Tibial nerve (tissue), 4 donors: ENCODE data around the gene SOX5. TPM values are rescaled to one million over a fixed set of nuclear protein-coding genes. Genes with fewer than 3 reads are reported as not detected.

Source experiments
- DNase-seq, 2 donors: peaks; one replicate each; pipeline ENCODE4 v3.0.0-alpha.2; 2019; ENCODE audit warnings: low spot score in 2 of 2
- H3K27ac ChIP-seq, 4 donors: fragments of 200-600 bp; sonication (generic) in 3 of 4; one replicate each; pipeline ENCODE4 v1.5.1; 2017 to 2019; ENCODE audit warnings: mild to moderate bottlenecking in 1 of 4
- H3K27me3 ChIP-seq, 2 donors: fragments of 200-600 bp; sonication (generic) in 1 of 2; one replicate each; pipeline versions ENCODE4 v1.5.1 to v1.6.0; 2017 to 2019
- H3K36me3 ChIP-seq, 3 donors: fragments of 200-600 bp; sonication (generic); one replicate each; pipeline ENCODE4 v1.5.1; 2018 to 2019
- H3K4me1 ChIP-seq, 4 donors: fragments of 200-600 bp; sonication (generic) in 3 of 4; one replicate each; pipeline ENCODE4 v1.5.1; 2017 to 2019
- H3K4me3 ChIP-seq, 4 donors: fragments of 200-600 bp; sonication (generic) in 3 of 4; one replicate each; pipeline ENCODE4 v1.5.1; 2017 to 2019; ENCODE audit warnings: mild to moderate bottlenecking in 1 of 4, moderate library complexity in 1 of 4
- H3K9me3 ChIP-seq, 4 donors: fragments of 200-600 bp; sonication (generic) in 3 of 4; one replicate each; pipeline ENCODE4 v1.5.1; 2017 to 2019
- CTCF ChIP-seq, 5 experiments: fragments of 200-600 bp in 3 of 5; fragments of 450-650 bp in 2 of 5; sonication (generic) in 3 of 5; IDR thresholded peaks; one replicate each; pipeline ENCODE4 v1.5.1; 2016 to 2019; ENCODE audit warnings: antibody characterized with exemption in 5 of 5, mild to moderate bottlenecking in 3 of 5, moderate library complexity in 2 of 5
- EP300 ChIP-seq, 2 donors: sonication (generic); formaldehyde crosslinking; IDR thresholded peaks; one replicate each; pipeline ENCODE4 v1.6.1; 2017; ENCODE audit warnings: antibody characterized with exemption in 2 of 2, mild to moderate bottlenecking in 1 of 2
- POLR2A ChIP-seq, 2 donors: fragments of 450-650 bp; IDR thresholded peaks; one replicate each; pipeline ENCODE4 v1.6.1; 2017; ENCODE audit warnings: antibody characterized with exemption in 2 of 2, mild to moderate bottlenecking in 2 of 2, moderate library complexity in 2 of 2
- WGBS, 2 donors: methylation state at CpG; one replicate each; pipeline ENCODE4 v1.1.5; 2018; 5-methylcytosine and 5-hydroxymethylcytosine counted together
- total RNA-seq, 4 donors: library from RNA; depleted of rRNA; stranded (reverse); fragments of >200 nt; gene quantifications; one replicate each; pipeline ENCODE4 v1.1.0, GENCODE V29; 2016

Gene SOX5
- total RNA-seq, 4 donors from 2014 or later: 24.0 to 53.8 (median 38.6) TPM

GRCh38 chr12:23694307-23694706 is 255.2 kb downstream of the SOX5 start:
- no peak overlapping the region for H3K27ac ChIP-seq
- H3K4me1 ChIP-seq: no peaks in the 10 kb centered on the region
- no peak overlapping the region for H3K4me3 ChIP-seq
- H3K36me3 ChIP-seq: peaks cover 0 to 7% (median 0%) of the 10 kb centered on the region in 3 donors
- no peak for DNase-seq
- H3K27me3 ChIP-seq: no peaks in the 10 kb centered on the region
- TF ChIP-seq CTCF (IDR thresholded peaks at IDR 0.05) (no peak), POLR2A (IDR thresholded peaks at IDR 0.05) (no peak), EP300 (IDR thresholded peaks at IDR 0.05) (no peak)
- H3K9me3 ChIP-seq: peaks cover 0 to 16% (median 3%) of the 10 kb centered on the region in 4 donors

- no peaks in the 10 kb centered on the region for H3K9me3 ChIP-seq
- DNase-seq: no peak
- no peaks in the 10 kb centered on the region for H3K36me3 ChIP-seq
- no peak overlapping the region for H3K27ac ChIP-seq
- 41 to 50% methylated on average over 1 of the region's 1 CpG for WGBS, 2 donors
- peaks cover 0 to 4% (median 0%) of the 10 kb centered on the region in 4 donors for H3K4me1 ChIP-seq
- no peak overlapping the region for H3K4me3 ChIP-seq
- TF ChIP-seq EP300 (IDR thresholded peaks at IDR 0.05): no peak
- TF ChIP-seq POLR2A (IDR thresholded peaks at IDR 0.05): no peak
- TF ChIP-seq CTCF (IDR thresholded peaks at IDR 0.05): no peak
- no peaks in the 10 kb centered on the region for H3K27me3 ChIP-seq
Observed at GRCh38 chr12:23687947-23688346, 261.5 kb downstream of the SOX5 start.

DNA sequence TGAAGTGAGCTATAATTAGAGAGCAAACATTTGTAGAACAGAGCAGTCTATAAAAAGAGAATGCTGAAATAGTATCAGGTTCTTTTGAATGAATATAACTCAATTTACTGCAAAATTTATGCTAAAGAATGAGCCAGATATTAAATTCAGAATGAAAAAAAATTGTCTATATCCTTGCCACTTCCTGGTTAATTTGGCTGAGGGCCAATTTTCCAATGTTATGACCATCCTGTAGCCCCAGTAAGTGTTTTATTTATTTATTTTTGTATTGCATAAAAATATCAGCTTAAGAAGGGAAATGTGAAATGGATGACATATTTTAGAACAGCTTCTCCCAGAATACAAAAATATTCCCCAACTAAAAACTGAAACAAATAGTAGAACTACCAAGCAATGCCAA is 263.4 kb downstream of the SOX5 start:
- Histone ChIP-seq H3K27ac (no peak overlapping the region), H3K27me3 (no peaks in the 10 kb centered on the region), H3K4me1 (peaks cover 0 to 4% (median 0%) of the 10 kb centered on the region in 4 donors), H3K9me3 (no peaks in the 10 kb centered on the region), H3K4me3 (no peak overlapping the region), H3K36me3 (no peaks in the 10 kb centered on the region)
- no peak for DNase-seq
- no peak for TF ChIP-seq CTCF (IDR thresholded peaks at IDR 0.05)
- TF ChIP-seq POLR2A (IDR thresholded peaks at IDR 0.05): no peak
- TF ChIP-seq EP300 (IDR thresholded peaks at IDR 0.05): no peak

- Histone ChIP-seq H3K4me1 (peaks cover 0 to 4% (median 0%) of the 10 kb centered on the region in 4 donors), H3K36me3 (no peaks in the 10 kb centered on the region), H3K4me3 (no peak overlapping the region), H3K27me3 (no peaks in the 10 kb centered on the region), H3K27ac (no peak overlapping the region), H3K9me3 (peaks cover 0 to 6% (median 0%) of the 10 kb centered on the region in 4 donors)
- no peak for DNase-seq
- 32 to 34% methylated on average over 1 of the region's 1 CpG for WGBS, 2 donors
- TF ChIP-seq EP300 (IDR thresholded peaks at IDR 0.05): no peak
- no peak for TF ChIP-seq CTCF (IDR thresholded peaks at IDR 0.05)
- no peak for TF ChIP-seq POLR2A (IDR thresholded peaks at IDR 0.05)
Observed at GRCh38 chr12:23684121-23684520, 265.3 kb downstream of the SOX5 start.

GRCh38 chr12:23681237-23681636 is 268.2 kb downstream of the SOX5 start:
- no peaks in the 10 kb centered on the region for H3K36me3 ChIP-seq
- DNase-seq: no peak
- H3K9me3 ChIP-seq: peaks cover 0 to 6% (median 0%) of the 10 kb centered on the region in 4 donors
- no peaks in the 10 kb centered on the region for H3K27me3 ChIP-seq
- no peak overlapping the region for H3K27ac ChIP-seq
- H3K4me3 ChIP-seq: no peak overlapping the region
- TF ChIP-seq EP300 (IDR thresholded peaks at IDR 0.05) (no peak), POLR2A (IDR thresholded peaks at IDR 0.05) (no peak), CTCF (IDR thresholded peaks at IDR 0.05) (no peak)
- H3K4me1 ChIP-seq: peaks cover 0 to 4% (median 0%) of the 10 kb centered on the region in 4 donors
